Measurements from ENCODE around the gene PLA2G6. TPM values are rescaled to one million over a fixed set of nuclear protein-coding genes. Genes with fewer than 3 reads are reported as not detected.
A peak's percentile ranks its signal among the peaks of the same experiment; 100 is the strongest.

PLA2G6 gene
- total and polyA plus RNA-seq, 12 donors = 6.9 to 324 (median 72.6) TPM

GRCh38 chr22:38207898-38208432 is 26.3 kb upstream of the PLA2G6 start:
- DNase-seq = no peak
- H3K4me3 ChIP-seq = no peak overlapping the region
- H3K36me3 ChIP-seq (replicated peaks in 1 of 2) = no peaks in the 10 kb centered on the region
- intact Hi-C loops (cut with DNase I) = no loop called here
- TF ChIP-seq POLR2A (IDR thresholded peaks at IDR 0.05) = no peak
- TF ChIP-seq, protein P1, sequence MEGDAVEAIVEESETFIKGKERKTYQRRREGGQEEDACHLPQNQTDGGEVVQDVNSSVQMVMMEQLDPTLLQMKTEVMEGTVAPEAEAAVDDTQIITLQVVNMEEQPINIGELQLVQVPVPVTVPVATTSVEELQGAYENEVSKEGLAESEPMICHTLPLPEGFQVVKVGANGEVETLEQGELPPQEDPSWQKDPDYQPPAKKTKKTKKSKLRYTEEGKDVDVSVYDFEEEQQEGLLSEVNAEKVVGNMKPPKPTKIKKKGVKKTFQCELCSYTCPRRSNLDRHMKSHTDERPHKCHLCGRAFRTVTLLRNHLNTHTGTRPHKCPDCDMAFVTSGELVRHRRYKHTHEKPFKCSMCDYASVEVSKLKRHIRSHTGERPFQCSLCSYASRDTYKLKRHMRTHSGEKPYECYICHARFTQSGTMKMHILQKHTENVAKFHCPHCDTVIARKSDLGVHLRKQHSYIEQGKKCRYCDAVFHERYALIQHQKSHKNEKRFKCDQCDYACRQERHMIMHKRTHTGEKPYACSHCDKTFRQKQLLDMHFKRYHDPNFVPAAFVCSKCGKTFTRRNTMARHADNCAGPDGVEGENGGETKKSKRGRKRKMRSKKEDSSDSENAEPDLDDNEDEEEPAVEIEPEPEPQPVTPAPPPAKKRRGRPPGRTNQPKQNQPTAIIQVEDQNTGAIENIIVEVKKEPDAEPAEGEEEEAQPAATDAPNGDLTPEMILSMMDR (IDR thresholded peaks at IDR 0.05) = no peak
- no peaks in the 10 kb centered on the region for H3K9me3 ChIP-seq (replicated peaks in 1 of 3)
- H3K4me1 ChIP-seq (replicated peaks in 1 of 2) = peaks cover 0 to 15% of the 10 kb centered on the region in 2 donors
- H3K27me3 ChIP-seq = no peaks in the 10 kb centered on the region
- 92 to 95% (median 93%) methylated on average over 7 of the region's 7 CpGs for WGBS, 4 donors
- no peak overlapping the region for H3K27ac ChIP-seq

DNA sequence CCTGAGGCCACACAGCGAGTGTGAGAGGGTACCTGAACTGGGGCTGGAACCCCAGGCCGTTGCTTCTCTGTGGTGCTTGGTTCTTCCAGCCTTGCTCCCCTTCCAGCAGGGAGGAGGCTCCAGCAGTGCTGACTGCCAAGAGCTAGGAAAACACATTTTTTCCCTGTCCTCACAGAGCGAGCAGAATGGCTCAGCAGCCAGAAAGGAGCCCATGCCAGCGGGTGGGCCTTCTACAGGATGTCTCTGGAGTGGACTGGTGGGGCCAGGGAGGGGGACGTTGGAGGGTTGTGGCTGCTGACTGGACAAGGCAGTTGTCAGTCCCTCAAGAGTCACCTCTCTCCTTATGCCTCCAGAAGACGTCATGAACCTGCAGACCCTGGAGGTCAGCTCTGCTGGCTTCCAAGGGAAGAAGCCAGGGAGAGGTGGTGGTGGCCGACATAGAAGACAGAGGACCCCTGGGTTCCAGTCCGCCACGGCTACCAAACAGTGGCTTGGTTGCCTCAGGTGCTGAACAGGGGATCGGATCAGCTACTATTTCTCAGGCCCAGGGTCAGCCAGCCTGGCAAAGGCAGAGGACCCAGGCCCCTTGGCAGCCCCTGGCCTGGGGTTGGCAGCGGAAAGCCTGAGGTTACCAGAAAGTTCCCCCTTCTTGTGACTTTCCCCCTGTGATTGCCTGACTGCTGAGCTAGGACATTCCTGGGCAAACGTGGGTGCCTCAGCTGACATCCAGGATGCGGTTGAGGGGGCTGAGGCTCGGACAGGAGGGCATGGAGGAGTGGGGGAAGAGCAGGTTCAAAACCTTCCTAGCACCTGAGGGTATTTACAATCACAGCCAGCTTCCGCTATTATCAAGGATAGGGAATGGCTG is 23.9 kb upstream of the PLA2G6 start:
- peak overlapping the region in 3 of 5 donors; percentile 9 to 99 (median 98) for H3K27ac ChIP-seq
- no peaks in the 10 kb centered on the region for H3K36me3 ChIP-seq (replicated peaks in 1 of 2)
- 75 to 80% (median 78%) methylated on average over 12 to 15 of the region's 15 CpGs for WGBS, 4 donors
- H3K9me3 ChIP-seq (replicated peaks in 1 of 3) = no peaks in the 10 kb centered on the region
- H3K4me3 ChIP-seq = no peak overlapping the region
- no peaks in the 10 kb centered on the region for H3K27me3 ChIP-seq
- TF ChIP-seq, protein P1 (IDR thresholded peaks at IDR 0.05) = no peak
- no peak for TF ChIP-seq POLR2A (IDR thresholded peaks at IDR 0.05)
- intact Hi-C loops (cut with DNase I) = no loop called here
- peak in 6 of 7 donors; percentile 37 to 77 (median 58) for DNase-seq
- H3K4me1 ChIP-seq (replicated peaks in 1 of 2) = peaks cover 0 to 15% of the 10 kb centered on the region in 2 donors

GRCh38 chr22:38204784-38205183 is 23.2 kb upstream of the PLA2G6 start:
- H3K27me3 ChIP-seq = no peaks in the 10 kb centered on the region
- no peaks in the 10 kb centered on the region for H3K9me3 ChIP-seq (replicated peaks in 1 of 3)
- DNase-seq = peak in 1 of 7 donors; percentile 17
- 78 to 83% (median 81%) methylated on average over 7 of the region's 7 CpGs for WGBS, 4 donors
- no peak overlapping the region for H3K4me3 ChIP-seq
- intact Hi-C loops (cut with DNase I) = no loop called here
- H3K27ac ChIP-seq = peak overlapping the region in 2 of 5 donors; percentile 98 to 99
- TF ChIP-seq, protein P1 (IDR thresholded peaks at IDR 0.05) = no peak
- TF ChIP-seq POLR2A (IDR thresholded peaks at IDR 0.05) = no peak
- H3K4me1 ChIP-seq (replicated peaks in 1 of 2) = peaks cover 0 to 15% of the 10 kb centered on the region in 2 donors
- H3K36me3 ChIP-seq (replicated peaks in 1 of 2) = no peaks in the 10 kb centered on the region

GRCh38 chr22:38203855-38204514 is 22.4 kb upstream of the PLA2G6 start:
- Histone ChIP-seq H3K4me3 (no peak overlapping the region), H3K9me3 (replicated peaks in 1 of 3) (no peaks in the 10 kb centered on the region), H3K36me3 (replicated peaks in 1 of 2) (no peaks in the 10 kb centered on the region), H3K27ac (peak overlapping the region in 3 of 5 donors; percentile 7 to 99 (median 98)), H3K4me1 (replicated peaks in 1 of 2) (peaks cover 0 to 15% of the 10 kb centered on the region in 2 donors), H3K27me3 (no peaks in the 10 kb centered on the region)
- no peak for TF ChIP-seq POLR2A (IDR thresholded peaks at IDR 0.05)
- TF ChIP-seq, protein P1 (IDR thresholded peaks at IDR 0.05) = no peak
- 86 to 100% (median 93%) methylated on average over 2 to 3 of the region's 3 CpGs for WGBS, 4 donors
- intact Hi-C loops (cut with DNase I) = no loop called here
- peak in 1 of 7 donors; percentile 24 for DNase-seq

Measured in adrenal gland (tissue), 12 donors.